HG02759 (cell line): ENCODE data around the gene ANKS1A.

Experiments used
- ATAC-seq: cut with Tn5 transposase; IDR thresholded peaks from one replicate; pipeline ENCODE4 v1.9.1; 2021; ENCODE audit warnings: mild to moderate bottlenecking, moderate library complexity; ENCODE audit not compliant: unreplicated experiment

ANKS1A gene

GRCh38 chr6:35051396-35051795, 162.3 kb downstream of the ANKS1A start:
- ATAC-seq, result no peak

GRCh38 chr6:35051997-35052583, 163.0 kb downstream of the ANKS1A start:
- ATAC-seq, result no peak

GRCh38 chr6:35052694-35053565, 163.9 kb downstream of the ANKS1A start:
- ATAC-seq, result no peak

GRCh38 chr6:35053701-35054100, 164.6 kb downstream of the ANKS1A start:
- no peak for ATAC-seq

GRCh38 chr6:35054106-35054742, 165.2 kb downstream of the ANKS1A start:
- no peak for ATAC-seq

- no peak for ATAC-seq
Observed at GRCh38 chr6:35054743-35055130, 165.7 kb downstream of the ANKS1A start.

GRCh38 chr6:35055891-35056290, 166.8 kb downstream of the ANKS1A start:
- ATAC-seq, result no peak

GRCh38 chr6:35056952-35057351, 167.9 kb downstream of the ANKS1A start:
- ATAC-seq, result no peak

- no peak for ATAC-seq
Observed at GRCh38 chr6:35057449-35058357, 168.6 kb downstream of the ANKS1A start.

GRCh38 chr6:35058358-35058675, 169.3 kb downstream of the ANKS1A start:
- no peak for ATAC-seq

GRCh38 chr6:35058865-35059522, 169.9 kb downstream of the ANKS1A start:
- ATAC-seq, result no peak

- no peak for ATAC-seq
Observed at GRCh38 chr6:35059596-35060345, 170.7 kb downstream of the ANKS1A start.

GRCh38 chr6:35061102-35061615, 172.1 kb downstream of the ANKS1A start:
- no peak for ATAC-seq

- no peak for ATAC-seq
Observed at GRCh38 chr6:35061651-35062410, 172.8 kb downstream of the ANKS1A start.

- no peak for ATAC-seq
Observed at GRCh38 chr6:35062676-35063574, 173.9 kb downstream of the ANKS1A start.

GRCh38 chr6:35063701-35064280, 174.7 kb downstream of the ANKS1A start:
- ATAC-seq, result no peak

- no peak for ATAC-seq
Observed at GRCh38 chr6:35064290-35064689, 175.2 kb downstream of the ANKS1A start.
